Measurements from ENCODE around the gene OR52B6.
"Not testable (repeated sequence)": the region's sequence is repeated elsewhere in the genome, so short reads cannot be mapped to it uniquely, and the experiment has no call there.

OR52B6 gene

GRCh38 chr11:5580577-5580976 is at the start of gene OR52B6:
OR52B6 (plus strand) TSS chr11:5580877; CDS start chr11:5580877, 0 bp downstream.
- no peak for DNase-seq (ENCODE audit: low read depth, low spot score)

GRCh38 chr11:5531053-5531831 is 49.4 kb upstream of the OR52B6 start:
- DNase-seq (ENCODE audit: low read depth, low spot score): no peak

- DNase-seq (ENCODE audit: low read depth, low spot score): no peak
These were observed 46.6 kb upstream of the OR52B6 start for GRCh38 chr11:5534046-5534445.

- DNase-seq (ENCODE audit: low read depth, low spot score): no peak
These were observed 44.2 kb upstream of the OR52B6 start for GRCh38 chr11:5536482-5536881.

GRCh38 chr11:5541427-5541826 is 39.2 kb upstream of the OR52B6 start:
- DNase-seq (ENCODE audit: low read depth, low spot score): no peak

GRCh38 chr11:5546457-5546856 is 34.2 kb upstream of the OR52B6 start:
- no peak for DNase-seq (ENCODE audit: low read depth, low spot score)

- DNase-seq (ENCODE audit: low read depth, low spot score): no peak
These were observed 32.7 kb upstream of the OR52B6 start for GRCh38 chr11:5547982-5548381.

GRCh38 chr11:5548440-5548839 is 32.2 kb upstream of the OR52B6 start, which contains the start of gene OR52H1:
OR52H1 (minus strand) TSS chr11:5548540; CDS start chr11:5545505, 3,035 bp downstream.
- DNase-seq (ENCODE audit: low read depth, low spot score): no peak

GRCh38 chr11:5550440-5551095 is 30.1 kb upstream of the OR52B6 start:
- no peak for DNase-seq (ENCODE audit: low read depth, low spot score)

GRCh38 chr11:5553343-5553742 is 27.3 kb upstream of the OR52B6 start:
- no peak for DNase-seq (ENCODE audit: low read depth, low spot score)

- no peak for DNase-seq (ENCODE audit: low read depth, low spot score)
These were observed 24.0 kb upstream of the OR52B6 start for GRCh38 chr11:5556596-5557188.

- no peak for DNase-seq (ENCODE audit: low read depth, low spot score)
These were observed 22.9 kb upstream of the OR52B6 start for GRCh38 chr11:5557751-5558150.

GRCh38 chr11:5564259-5565019 is 16.2 kb upstream of the OR52B6 start:
- no peak for DNase-seq (ENCODE audit: low read depth, low spot score)

- DNase-seq (ENCODE audit: low read depth, low spot score): no peak
These were observed 6.0 kb upstream of the OR52B6 start for GRCh38 chr11:5574654-5575053.

- no peak for DNase-seq (ENCODE audit: low read depth, low spot score)
These were observed 5.5 kb upstream of the OR52B6 start for GRCh38 chr11:5575152-5575551.

- DNase-seq (ENCODE audit: low read depth, low spot score): no peak
These were observed 3.6 kb upstream of the OR52B6 start for GRCh38 chr11:5577101-5577500.

GRCh38 chr11:5581014-5581413 is 337 bp downstream of the OR52B6 start:
- DNase-seq (ENCODE audit: low read depth, low spot score): no peak

GRCh38 chr11:5584458-5584857 is 3.8 kb downstream of the OR52B6 start:
- not testable (repeated sequence) for DNase-seq (ENCODE audit: low read depth, low spot score)

GRCh38 chr11:5589906-5590305 is 9.2 kb downstream of the OR52B6 start:
- DNase-seq (ENCODE audit: low read depth, low spot score): not testable (repeated sequence)

GRCh38 chr11:5591613-5592012 is 10.9 kb downstream of the OR52B6 start:
- no peak for DNase-seq (ENCODE audit: low read depth, low spot score)

GRCh38 chr11:5592615-5593014 is 11.9 kb downstream of the OR52B6 start:
- DNase-seq (ENCODE audit: low read depth, low spot score): no peak

- no peak for DNase-seq (ENCODE audit: low read depth, low spot score)
These were observed 12.5 kb downstream of the OR52B6 start for GRCh38 chr11:5593146-5593545.
